Activated T-cell treated with anti-CD3 and anti-CD28 coated beads, Interleukin-2, amount 50 U/mL, for 1 hour (primary cell): Measurements from ENCODE around the gene CNOT3.
"Not testable (repeated sequence)": the region's sequence is repeated elsewhere in the genome, so short reads cannot be mapped to it uniquely, and the experiment has no call there.

Experiments used
- DNase-seq: peaks from one replicate; pipeline ENCODE4 v3.0.0-alpha.2; 2020

The CNOT3 gene

DNA sequence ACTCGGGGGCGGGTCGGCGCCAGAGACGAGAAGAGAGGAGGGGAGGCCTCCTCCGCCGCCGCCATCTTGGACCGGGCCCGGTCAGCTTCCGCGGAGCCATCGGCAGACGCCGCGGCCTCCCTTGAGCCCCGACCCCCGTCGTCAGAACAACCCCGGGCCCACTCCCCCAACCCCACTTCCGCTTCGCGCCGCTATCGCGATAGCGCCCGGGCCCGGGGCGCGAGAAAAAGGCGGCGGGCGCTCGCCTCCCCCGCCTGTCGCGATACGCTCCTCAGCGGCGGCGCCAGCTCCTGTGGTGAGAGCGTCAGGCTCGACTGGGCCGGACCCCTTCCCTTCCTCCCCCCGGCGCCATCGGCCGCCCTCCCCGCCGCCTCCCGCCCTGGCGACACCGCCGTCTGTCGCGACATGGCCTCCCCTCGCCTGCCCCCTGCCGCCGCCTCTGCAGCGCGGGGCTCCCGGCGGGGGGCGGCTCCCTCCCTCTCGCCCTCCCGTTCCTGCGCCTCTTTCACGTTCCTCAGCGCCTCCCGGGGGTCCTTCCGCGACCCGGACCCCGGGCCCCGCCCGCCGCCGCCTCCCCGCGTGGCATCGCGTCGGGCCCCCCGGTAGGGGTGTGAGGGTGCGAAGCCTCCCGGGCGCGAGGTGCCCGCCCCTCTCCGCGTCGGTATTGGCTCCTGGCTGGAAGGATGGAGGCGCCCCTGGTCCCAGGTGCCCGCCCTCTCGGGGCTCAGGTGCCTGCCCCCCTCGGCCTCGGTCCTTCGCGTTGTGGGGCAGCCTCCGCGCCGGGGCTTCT lies at the start of gene CNOT3:
Gene CNOT3 (plus strand): TSS at position 64 of the 790 bp plus-strand sequence. CDS start 5,217 bp downstream, outside the sequence.
- DNase-seq = peak; percentile 52

DNA sequence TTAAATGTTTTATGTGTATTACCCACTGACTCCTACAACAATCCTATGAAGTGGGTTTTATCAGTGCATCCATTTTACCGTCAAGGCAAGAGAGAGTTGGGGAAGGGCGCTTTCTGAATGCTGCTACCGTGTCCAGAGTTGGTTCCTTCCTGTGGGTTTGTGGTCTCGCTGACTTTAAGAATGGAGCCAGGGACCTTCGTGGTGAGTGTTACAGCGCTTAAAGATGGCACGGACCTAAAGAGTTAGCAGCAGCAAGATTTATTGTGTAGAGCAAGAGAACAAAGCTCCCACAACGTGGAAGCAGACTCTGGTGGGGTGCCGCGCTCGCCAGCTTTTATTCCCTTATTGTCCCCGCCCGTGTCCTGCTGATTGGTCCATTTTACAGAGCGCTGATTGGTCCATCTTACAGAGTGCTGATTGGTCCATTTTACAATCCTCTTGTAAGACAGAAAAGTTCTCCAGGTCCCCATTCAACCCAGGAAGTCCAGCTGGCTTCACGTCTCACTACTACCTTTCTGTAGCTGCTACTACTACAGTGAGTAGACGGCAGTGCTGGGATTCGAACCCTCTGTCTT lies 43.0 kb upstream of the CNOT3 start:
- DNase-seq = no peak

DNA sequence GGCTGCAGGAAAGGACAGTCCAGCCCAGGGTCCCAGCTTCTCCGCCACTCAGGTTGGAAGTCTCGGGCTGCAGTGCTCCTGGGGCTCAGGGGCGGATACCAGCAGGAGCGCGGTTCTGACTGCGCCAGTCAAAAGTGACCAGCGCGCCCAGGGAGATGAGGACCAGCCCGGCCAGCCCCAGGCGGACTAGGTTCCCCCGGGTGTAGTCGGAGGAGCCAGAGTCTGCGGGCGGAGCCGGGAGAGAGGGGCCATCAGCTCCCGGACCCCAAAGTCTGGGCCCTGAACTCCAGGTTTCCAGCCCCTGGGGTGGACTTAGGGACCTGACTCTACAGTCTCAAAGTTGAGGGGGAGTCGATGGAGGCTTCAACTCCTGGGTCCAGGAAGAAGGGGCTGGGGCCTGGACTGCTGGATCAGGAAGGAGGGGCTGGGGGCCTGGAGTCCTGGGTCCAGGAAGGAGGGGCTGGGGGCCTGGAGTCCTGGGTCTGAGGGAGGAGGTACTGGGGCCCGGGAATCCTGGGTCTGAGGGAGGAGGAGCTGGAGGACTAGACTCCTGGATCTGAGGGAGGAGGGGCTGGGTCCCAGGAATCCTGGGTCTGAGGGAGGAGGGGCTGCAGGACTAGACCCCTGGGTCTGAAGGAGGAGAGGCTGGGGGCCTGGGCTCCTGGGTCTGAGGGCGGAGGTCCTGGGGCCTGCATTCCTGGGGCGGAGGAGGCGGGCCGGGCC lies 42.3 kb upstream of the CNOT3 start:
- no peak for DNase-seq

DNA sequence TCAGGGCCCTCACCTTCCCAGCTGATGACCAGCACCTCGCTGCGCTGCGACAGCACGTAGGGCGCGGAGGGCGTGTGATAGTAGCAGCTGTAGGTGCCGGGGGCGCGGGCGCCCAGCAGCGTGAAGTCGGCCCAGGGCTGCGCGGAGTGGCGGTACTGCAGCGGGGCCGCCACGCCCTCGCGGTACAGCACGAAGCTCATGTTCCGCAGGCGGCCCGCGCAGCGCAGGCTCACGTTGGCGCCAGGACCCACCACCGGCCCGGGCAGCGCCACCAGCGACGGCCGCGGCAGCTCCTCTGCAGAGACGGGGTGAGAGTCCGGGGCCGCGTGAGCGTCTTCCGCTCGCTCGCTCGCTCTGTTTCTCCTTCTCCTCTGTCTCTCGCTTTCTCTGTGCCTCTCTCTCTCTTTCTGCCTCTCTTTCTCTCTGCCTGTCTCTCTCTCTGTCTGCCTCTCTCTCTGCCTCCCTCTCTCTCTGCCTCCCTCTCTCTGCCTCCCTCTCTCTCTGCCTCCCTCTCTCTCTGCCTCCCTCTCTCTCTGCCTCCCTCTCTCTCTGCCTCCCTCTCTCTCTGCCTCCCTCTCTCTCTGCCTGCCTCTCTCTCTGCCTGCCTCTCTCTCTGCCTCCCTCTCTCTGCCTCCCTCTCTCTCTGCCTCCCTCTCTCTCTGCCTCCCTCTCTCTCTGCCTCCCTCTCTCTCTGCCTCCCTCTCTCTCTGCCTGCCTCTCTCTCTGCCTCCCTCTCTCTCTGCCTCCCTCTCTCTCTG lies 41.5 kb upstream of the CNOT3 start:
- peak; percentile 67 for DNase-seq

DNA sequence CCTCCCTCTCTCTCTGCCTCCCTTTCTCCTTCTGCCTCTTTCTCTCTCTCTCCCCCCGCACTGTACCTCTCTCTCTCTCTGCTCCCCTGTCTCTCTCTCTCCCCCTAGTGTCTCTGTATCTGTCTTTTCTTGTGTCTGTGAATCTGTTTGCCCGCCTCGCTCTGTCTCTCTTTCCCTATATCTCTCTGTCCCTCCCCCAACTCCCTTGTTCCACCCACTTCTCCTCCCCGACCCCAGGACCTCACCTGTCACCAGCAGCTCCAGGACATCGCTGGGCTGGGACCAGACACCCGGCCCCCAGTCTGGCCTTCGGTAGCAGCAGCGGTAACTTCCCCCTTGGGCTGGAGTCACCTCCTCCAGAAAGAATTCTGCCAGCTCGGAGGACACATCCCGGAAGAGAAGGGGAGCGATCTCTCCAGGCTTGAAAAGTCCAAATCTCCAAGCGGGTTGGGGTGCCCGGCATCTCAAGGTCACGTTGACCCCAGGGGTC lies 40.9 kb upstream of the CNOT3 start:
- DNase-seq = peak; percentile 36

DNA sequence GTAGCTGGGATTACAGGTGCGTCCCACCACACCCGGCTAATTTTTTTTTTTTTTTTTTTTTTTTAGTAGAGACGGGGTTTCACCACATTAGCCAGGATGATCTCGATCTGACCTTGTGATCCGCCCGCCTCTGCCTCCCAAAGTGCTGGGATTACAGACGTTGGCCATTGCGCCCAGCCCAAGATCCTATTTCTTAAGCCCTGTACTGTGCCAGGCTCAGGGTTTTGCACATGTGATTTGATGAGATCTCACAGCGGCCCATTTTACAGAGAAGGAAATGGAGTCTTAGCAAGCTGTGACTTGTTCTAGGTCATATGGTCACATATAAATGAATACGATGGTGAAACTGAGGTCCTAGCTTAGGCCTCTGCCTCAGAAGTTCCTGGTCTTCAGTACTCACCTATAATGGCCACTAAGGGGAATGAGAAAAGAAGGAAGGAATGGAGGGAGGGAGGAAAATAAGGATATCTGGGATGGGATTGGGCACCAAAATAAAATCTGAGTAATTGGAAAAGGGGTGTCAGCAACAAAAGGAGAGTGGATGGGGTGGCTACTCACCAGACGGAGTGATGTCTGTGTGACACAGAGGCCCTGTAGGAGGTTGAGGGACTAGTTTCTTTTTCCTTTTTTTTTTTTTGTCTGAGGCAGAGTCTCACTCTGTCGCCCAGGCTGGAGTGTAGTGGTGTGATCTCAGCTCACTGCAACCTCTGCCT lies 38.2 kb upstream of the CNOT3 start:
- no peak for DNase-seq

DNA sequence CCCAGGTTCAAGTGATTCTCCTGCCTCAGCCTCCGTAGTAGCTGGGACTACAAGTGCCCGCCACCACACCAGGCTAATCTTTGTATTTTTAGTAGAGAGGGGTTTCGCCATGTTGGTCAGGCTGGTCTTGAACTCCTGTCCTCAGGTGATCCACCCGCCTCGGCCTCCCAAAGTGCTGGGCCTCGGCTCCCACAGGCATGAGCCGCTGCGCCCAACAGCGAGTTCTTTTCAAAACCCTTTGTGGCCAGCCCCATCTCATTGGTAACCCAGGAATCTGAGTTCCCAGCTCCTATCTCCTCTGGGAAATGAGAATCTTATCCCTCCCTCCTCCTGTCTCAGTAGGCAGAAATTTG lies 37.7 kb upstream of the CNOT3 start:
- not testable (repeated sequence) for DNase-seq

DNA sequence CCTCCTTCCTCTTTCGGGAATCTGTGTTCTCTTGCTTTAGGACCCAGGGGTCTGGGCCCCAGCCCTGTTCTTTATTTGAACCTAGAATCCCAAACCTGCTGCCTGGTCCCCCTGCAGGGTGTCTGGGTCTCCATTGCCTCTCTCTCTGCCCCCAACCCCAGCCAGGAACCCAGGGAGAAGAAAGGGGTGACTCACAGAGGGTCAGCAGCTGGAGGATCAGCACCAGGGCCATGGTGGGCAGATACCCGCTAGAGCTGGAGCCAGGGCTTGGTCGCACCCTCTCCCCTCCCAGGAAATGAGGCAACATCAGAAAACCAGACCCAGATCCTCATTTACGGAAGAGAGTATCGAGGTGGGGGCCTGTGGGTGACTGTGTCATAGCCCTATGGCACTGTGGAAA lies 37.0 kb upstream of the CNOT3 start, which contains the start of gene OSCAR:
Gene OSCAR (minus strand): TSS at position 243 of the 400 bp plus-strand sequence. CDS start 11 bp downstream, at position 232.
- DNase-seq = no peak

DNA sequence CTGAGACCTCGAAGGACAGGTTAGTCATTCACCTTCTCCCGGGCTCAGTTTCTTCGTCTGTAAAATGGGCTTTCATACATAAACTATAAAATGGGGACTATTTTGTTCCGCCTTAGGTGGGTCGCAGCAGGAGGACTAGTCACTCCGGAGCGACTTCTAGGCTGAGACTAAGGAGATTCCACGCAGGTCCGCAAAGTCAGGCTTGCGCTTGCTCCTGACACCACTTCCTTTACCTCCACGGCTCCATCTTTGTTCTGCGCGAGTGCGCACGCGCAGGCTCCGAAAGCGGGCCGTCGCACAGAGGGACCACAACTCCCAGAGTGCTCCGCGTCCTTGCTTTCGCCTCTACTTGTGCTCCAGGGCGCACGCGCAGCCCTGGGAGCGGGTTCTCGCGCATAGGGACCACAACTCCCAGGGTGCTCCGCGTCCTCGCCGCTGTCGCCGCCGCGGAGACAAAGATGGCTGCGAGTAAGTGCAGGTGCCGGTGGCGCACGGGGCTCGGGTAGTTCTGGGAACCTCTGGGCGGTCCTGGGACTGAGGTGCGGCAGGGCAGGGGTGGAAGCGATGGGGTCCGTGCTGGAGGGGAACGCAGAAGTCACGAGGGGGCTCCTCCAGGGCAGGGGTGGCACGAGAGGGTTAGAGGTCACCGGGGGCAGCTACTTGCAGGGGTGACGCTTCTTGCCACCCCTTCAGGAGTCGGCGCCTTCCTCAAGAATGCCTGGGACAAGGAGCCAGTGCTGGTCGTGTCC lies 35.0 kb upstream of the CNOT3 start, which contains the start of gene NDUFA3:
Gene NDUFA3 (plus strand): TSS at position 435 of the 749 bp plus-strand sequence. CDS start 24 bp downstream, at position 459.
- DNase-seq = peak; percentile 96

DNA sequence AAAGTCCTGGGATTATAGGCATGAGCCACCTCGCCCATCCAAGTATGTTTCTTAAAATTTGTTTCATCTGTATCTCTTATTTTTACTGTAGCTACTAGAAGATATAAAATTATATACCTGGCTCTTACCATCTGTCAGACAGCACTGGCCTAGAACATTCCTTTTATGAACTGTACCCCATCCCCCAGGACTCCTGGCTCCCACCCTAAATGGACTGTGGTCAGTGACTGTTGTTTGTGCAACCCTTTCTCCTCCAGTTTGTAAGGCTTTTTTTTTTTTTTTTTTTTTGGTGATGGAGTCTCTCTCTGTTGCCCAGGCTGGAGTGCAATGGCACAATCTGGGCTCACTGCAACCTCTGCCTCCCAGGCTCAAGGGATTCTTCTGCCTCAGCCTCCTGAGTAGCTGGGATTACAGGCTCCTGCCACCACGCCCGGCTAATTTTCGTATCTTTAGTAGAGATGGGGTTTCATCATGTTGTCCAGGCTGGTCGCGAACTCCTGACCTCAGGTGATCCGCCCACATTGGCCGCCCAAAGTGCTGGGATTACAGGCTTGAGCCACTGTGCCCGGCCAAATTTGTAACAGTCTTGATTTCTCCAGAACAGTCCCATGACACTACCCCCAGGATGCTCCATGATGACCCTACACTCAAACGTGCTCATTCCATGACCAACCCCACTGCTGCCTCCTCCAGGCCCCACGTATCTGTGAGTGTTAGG lies 32.4 kb upstream of the CNOT3 start:
- DNase-seq = no peak

DNA sequence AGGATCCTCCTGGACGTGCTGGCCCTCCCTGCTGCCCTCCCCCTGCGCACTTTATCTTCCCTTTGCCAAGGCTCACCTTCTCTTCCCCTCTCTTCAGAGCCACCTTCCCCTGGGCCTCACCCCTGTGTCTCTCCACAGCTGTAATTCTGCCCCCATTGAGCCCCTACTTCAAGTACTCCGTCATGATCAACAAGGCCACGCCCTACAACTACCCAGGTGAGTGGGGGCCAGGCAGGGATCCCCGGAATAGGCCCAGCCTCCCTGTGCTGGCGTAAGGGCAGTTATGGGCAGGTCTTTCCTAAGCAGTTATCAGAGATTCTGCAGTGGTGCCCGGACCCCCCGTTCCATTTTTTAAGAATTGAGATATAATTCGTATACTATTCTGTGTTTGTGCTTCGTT lies 31.8 kb upstream of the CNOT3 start:
- DNase-seq = no peak

DNA sequence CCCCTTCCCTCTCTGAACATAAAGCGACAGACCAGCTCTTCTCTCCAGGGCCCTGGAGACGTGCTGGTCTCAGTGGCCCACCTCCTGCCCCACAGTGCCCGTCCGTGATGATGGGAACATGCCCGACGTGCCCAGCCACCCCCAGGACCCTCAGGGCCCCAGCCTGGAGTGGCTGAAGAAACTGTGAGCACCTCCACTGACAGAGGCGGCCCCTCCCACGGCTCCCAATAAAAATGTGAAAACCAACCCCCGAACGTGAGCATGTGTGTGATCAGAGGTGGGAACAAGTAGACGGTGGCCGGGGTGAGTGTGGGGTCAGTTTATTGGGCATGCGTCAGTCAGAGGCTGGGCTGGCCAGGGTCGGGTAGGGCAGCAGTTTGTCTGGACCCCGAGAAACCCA lies 30.8 kb upstream of the CNOT3 start:
- no peak for DNase-seq

DNA sequence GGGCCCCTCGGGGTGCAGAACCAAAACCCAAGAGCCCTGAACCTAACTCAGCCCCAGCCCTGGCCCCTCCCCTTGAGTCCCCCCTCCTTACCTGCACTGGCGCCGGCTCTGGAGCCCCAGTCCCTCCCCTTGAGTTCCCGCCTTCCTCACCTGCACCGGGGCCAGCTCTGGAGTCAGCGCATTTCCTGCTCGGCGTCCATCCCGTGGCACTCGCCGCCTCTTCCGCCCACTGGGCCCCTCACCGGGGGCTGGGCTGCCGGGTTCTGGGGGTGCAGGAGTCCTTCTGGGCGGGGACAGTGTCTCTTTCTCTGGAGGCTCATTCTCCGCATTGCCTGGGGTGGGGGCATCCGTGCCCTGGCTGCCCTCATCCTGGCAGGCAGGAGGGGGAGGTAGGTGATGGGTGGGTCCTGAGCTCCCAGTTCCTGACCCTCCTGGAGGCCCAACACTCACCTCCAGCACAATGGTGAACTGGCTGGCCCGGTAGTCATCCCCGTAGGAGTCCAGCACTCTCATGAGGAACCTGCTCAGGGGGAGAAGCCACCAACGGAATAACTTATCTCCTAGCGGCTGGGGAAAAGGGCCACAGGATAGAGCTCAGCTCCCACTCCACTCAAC lies 29.6 kb upstream of the CNOT3 start:
- no peak for DNase-seq

DNA sequence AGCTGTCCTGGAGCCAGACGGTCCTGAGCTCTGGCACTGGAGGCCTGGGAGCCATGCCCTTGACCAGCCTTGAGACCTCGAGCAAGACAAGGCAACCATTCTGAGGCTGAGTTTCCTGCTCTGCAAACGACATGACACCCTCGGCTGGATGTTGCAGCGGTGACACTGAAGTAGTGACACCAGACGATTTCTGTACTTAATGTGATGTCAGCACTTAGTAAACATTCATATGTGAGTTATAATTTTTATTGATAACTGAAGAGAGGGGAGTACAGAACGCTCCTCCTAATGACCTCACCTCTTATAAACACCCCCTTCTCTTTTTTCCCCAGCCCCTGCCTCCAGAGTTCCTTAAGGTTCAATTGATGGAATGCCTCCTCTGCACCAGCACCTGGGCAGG lies 29.1 kb upstream of the CNOT3 start:
- DNase-seq = no peak

DNA sequence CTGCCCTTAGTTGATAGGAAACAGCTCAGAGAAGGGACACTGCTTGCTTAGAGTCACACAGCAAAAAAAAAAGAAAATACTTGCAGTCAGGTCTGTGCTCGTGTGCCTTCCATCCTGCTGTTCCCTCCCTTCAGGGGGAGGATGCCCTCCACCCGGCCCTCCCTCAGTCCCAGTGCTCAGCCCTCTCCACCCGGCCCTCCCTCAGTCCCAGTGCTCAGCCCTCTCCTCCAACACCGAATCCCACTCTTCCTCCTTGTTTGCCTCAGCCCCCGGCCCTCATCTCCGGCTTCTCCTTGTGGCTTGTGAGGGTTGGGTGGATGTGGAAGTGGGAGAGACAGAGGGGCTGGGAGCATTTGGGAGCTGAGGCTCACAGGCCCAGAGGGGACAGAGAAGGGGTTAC lies 27.9 kb upstream of the CNOT3 start:
- no peak for DNase-seq

DNA sequence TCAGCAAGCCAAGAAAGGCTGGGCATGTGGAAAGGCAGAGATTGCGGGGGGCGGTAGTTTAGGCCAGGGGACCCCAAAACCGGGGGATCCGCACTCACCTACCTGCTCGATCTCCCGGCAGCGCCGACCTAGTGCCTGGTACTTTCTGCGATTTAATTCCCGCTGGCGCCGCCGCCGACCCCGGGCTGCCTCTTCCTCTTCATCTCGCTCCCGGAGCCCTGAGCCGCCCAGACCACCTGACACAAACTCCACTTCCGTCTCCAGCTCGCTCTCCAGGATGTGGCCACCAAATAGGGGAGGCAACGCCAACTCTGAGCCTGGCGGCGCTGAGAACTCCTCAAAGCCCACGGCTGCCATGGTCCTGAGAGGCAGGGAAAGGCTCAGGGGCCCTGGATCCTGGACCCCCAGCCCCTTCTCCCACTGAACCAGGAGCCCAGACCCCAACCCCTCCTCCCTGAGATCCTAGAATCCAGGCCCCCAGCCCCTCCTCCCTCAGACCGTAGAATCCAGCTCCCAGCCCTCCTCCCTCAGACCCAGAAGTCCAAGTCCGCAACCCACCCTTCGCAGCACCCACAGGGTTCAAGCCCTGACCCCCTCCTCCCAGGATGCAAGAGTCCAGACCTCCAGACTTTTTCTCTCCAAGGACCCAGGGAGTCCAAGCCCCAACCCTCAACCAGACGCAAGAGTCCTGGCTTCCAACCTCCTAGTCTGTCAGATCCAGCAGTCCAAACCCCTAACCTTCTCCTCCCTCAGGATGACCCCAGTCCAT lies 23.0 kb upstream of the CNOT3 start:
- DNase-seq = peak; percentile 40

DNA sequence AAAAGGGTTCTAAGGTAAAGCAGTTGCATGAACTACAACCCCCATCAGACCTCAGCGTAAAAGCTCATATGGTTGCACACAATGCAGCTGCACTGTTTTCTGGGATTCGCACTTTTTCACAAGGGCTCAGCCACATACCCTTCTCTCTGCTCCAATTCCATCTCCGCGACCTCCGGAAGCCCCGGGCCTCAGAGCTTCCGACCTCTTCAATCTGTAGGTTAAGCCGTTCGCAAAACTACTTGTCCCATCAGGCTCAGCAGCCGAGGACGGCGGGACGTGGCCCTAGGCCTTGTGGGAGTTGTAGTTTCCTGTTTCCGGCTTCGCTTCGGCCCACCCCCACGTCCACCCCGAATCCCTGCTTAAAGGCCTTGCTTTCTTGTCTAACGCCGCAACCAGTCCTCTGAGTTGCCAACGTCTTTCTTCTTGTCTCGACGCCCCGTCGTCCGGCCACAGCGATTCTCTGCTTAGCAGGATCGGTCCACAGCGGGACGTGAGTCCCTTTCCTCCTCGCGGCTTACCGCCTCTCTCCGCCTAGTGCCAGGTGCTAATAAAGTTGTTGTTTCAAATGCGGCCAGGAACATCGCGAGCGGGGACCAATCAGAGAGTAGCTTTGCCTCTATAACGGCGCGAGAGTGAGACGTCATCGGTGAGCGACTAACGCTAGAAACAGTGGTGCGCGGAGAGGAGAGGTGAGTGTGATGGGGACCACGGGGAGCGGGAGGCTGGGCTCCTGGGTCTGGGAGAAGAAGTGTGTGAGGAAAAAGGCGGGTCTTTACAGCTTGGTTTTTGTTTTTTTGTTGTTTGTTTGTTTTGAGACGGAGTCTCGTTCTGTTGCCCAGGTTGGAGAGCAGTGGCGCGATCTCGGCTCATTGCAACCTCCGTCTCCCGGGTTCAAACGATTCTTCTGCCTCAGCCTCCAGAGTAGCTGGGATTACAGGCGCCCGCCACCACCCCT lies 22.2 kb upstream of the CNOT3 start, which contains the start of the genes PRPF31 and TFPT:
Gene PRPF31 (plus strand): TSS at position 646 of the 955 bp plus-strand sequence. CDS start 2,525 bp downstream, outside the sequence.
Gene TFPT (minus strand): TSS at position 549 of the 955 bp plus-strand sequence. CDS start 388 bp downstream, at position 161.
- peak; percentile 94 for DNase-seq

DNA sequence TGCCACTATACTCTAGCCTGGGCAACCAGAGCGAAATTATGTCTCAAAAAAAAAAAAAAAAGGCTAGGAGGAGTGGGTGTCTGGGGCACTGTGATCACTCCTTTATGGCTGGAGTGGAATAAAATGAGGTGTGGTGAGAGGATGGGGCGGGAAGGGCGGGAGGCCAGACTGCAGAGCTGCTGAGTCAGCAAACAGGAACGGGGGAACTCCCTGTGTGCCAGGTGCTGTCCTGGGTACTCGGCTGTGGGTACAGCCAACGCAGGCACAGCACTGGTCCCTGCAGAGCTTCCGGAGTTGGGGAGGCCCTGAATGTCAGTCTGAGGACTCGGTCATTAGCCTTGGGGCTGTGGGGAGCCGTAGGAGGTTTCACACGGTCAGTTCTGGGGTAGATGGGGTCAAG lies 16.3 kb upstream of the CNOT3 start:
- DNase-seq = no peak
